ENCODE data around the gene ATXN2. TPM values are rescaled to one million over a fixed set of nuclear protein-coding genes. Genes with fewer than 3 reads are reported as not detected.
A peak's percentile ranks its signal among the peaks of the same experiment; 100 is the strongest.

The ATXN2 gene
- total RNA-seq, 1 donor from 2014 or later = 25.0 TPM

- TF ChIP-seq CTCF (IDR thresholded peaks at IDR 0.05) = no peak
- Histone ChIP-seq H3K9me3 (no peaks in the 10 kb centered on the region), H3K4me1 (peaks cover 22 to 46% of the 10 kb centered on the region in 2 donors), H3K36me3 (no peaks in the 10 kb centered on the region), H3K27ac (peak overlapping the region; percentile 43 to 72), H3K4me3 (peak overlapping the region in 1 of 2 donors; percentile 33), H3K27me3 (no peaks in the 10 kb centered on the region)
- intact Hi-C loops (cut with DNase I) = loop anchor here (2.0 kb wide), 1 partner anchor 37 kb away; no protein-coding TSS in a partner anchor
- DNase-seq (ENCODE audit: low spot score in 2 of 2) = no peak
These were observed 165.1 kb downstream of the ATXN2 start for GRCh38 chr12:111434049-111434448.

- peaks cover 18 to 42% of the 10 kb centered on the region in 2 donors for H3K4me1 ChIP-seq
- DNase-seq (ENCODE audit: low spot score in 2 of 2) = no peak
- H3K4me3 ChIP-seq = no peak overlapping the region
- H3K27ac ChIP-seq = peak overlapping the region; percentile 24 to 60
- no peaks in the 10 kb centered on the region for H3K9me3 ChIP-seq
- H3K27me3 ChIP-seq = no peaks in the 10 kb centered on the region
- no peak for TF ChIP-seq CTCF (IDR thresholded peaks at IDR 0.05)
- intact Hi-C loops (cut with DNase I) = loop anchor here (2.0 kb wide), 1 partner anchor 25 kb away; no protein-coding TSS in a partner anchor
- H3K36me3 ChIP-seq = no peaks in the 10 kb centered on the region
These were observed 167.3 kb downstream of the ATXN2 start for GRCh38 chr12:111431772-111432171.

- no peaks in the 10 kb centered on the region for H3K27me3 ChIP-seq
- intact Hi-C loops (cut with DNase I) = no loop called here
- H3K4me3 ChIP-seq = peak overlapping the region in 1 of 2 donors; percentile 23
- no peaks in the 10 kb centered on the region for H3K9me3 ChIP-seq
- no peak for TF ChIP-seq CTCF (IDR thresholded peaks at IDR 0.05)
- no peaks in the 10 kb centered on the region for H3K36me3 ChIP-seq
- DNase-seq (ENCODE audit: low spot score in 2 of 2) = no peak
- H3K4me1 ChIP-seq = peaks cover 18 to 45% of the 10 kb centered on the region in 2 donors
- peak overlapping the region; percentile 60 to 62 for H3K27ac ChIP-seq
These were observed 168.4 kb downstream of the ATXN2 start for GRCh38 chr12:111430433-111431353.

GRCh38 chr12:111429828-111430432, 169.2 kb downstream of the ATXN2 start:
- Histone ChIP-seq H3K9me3 (no peaks in the 10 kb centered on the region), H3K36me3 (no peaks in the 10 kb centered on the region), H3K27ac (peak overlapping the region; percentile 60 to 62), H3K27me3 (no peaks in the 10 kb centered on the region), H3K4me3 (peak overlapping the region in 1 of 2 donors; percentile 23), H3K4me1 (peaks cover 15 to 38% of the 10 kb centered on the region in 2 donors)
- no peak for TF ChIP-seq CTCF (IDR thresholded peaks at IDR 0.05)
- no peak for DNase-seq (ENCODE audit: low spot score in 2 of 2)
- intact Hi-C loops (cut with DNase I) = no loop called here

GRCh38 chr12:111428728-111429175, 170.4 kb downstream of the ATXN2 start:
- Histone ChIP-seq H3K36me3 (no peaks in the 10 kb centered on the region), H3K9me3 (no peaks in the 10 kb centered on the region), H3K27me3 (no peaks in the 10 kb centered on the region), H3K4me1 (peaks cover 15 to 33% of the 10 kb centered on the region in 2 donors), H3K4me3 (no peak overlapping the region), H3K27ac (peak overlapping the region; percentile 33 to 60)
- TF ChIP-seq CTCF (IDR thresholded peaks at IDR 0.05) = no peak
- DNase-seq (ENCODE audit: low spot score in 2 of 2) = no peak
- intact Hi-C loops (cut with DNase I) = no loop called here
